ENCODE results near the gene CLSTN3. TPM values are rescaled to one million over a fixed set of nuclear protein-coding genes. Genes with fewer than 3 reads are reported as not detected.

CLSTN3 gene
- total and polyA plus RNA-seq, 2 of the 13 experiments (the other 11 are each of a cell fraction or from before 2014, with no cell fraction given) = 26.2 to 94.1 TPM

DNA sequence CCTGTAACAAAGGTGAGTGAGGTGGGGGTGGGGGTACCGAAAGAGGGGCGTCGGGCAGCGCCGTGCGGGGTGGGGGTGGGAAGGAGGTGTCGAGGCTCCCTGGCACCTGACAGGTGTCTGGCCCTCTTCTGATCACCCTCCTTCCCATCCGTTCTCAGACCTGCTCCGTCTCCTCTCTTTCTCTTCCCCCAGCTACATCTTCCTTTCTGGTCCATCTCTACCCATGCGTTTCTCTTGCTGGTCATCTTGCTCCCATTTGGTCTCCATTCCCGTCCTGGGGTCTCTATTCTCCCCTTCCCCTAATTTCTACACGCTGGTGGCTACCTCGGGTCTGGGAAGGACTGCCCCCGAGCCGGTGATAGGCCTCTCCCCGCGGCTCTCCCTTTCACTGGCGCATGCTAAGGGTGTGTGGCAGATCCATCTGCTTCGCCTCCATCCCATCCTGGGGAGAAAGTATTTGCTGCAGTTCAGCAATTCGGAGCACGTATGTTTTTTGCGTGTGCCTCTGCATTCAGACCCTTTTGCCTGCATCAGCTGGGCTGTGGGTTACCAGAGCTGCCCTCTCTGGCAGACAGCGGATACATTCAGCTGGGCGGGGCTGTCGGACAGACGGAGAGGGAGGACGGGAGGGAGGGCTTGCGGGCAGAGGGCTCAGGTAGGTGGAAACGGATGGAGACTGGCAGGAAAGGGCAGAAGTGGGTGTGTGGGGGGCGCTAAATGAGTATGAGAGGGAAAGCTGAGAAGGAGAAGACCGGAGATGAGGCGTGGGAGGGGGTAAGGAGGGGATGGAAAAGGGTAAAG, 730 bp downstream of the CLSTN3 start (continued):
- TF ChIP-seq, protein P1, sequence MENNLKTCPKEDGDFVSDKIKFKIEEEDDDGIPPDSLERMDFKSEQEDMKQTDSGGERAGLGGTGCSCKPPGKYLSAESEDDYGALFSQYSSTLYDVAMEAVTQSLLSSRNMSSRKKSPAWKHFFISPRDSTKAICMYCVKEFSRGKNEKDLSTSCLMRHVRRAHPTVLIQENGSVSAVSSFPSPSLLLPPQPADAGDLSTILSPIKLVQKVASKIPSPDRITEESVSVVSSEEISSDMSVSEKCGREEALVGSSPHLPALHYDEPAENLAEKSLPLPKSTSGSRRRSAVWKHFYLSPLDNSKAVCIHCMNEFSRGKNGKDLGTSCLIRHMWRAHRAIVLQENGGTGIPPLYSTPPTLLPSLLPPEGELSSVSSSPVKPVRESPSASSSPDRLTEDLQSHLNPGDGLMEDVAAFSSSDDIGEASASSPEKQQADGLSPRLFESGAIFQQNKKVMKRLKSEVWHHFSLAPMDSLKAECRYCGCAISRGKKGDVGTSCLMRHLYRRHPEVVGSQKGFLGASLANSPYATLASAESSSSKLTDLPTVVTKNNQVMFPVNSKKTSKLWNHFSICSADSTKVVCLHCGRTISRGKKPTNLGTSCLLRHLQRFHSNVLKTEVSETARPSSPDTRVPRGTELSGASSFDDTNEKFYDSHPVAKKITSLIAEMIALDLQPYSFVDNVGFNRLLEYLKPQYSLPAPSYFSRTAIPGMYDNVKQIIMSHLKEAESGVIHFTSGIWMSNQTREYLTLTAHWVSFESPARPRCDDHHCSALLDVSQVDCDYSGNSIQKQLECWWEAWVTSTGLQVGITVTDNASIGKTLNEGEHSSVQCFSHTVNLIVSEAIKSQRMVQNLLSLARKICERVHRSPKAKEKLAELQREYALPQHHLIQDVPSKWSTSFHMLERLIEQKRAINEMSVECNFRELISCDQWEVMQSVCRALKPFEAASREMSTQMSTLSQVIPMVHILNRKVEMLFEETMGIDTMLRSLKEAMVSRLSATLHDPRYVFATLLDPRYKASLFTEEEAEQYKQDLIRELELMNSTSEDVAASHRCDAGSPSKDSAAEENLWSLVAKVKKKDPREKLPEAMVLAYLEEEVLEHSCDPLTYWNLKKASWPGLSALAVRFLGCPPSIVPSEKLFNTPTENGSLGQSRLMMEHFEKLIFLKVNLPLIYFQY (CRISPR knock-in tag; IDR thresholded peaks at IDR 0.05; ENCODE audit: borderline replicate concordance) = no peak
- TF ChIP-seq SATB2 (CRISPR knock-in tag; IDR thresholded peaks at IDR 0.05) (no peak), GATA4 (IDR thresholded peaks at IDR 0.05; ENCODE audit: borderline replicate concordance, low read depth) (no peak), POLR2G (IDR thresholded peaks at IDR 0.05; ENCODE audit: low read depth, low read length) (no peak), BHLHE40 (IDR thresholded peaks at IDR 0.05; ENCODE audit: low read length) (no peak), PCBP1 (IDR thresholded peaks at IDR 0.05; ENCODE audit: borderline replicate concordance, low read depth, low read length) (0 out of 2 replicates have a peak, but pooled peaks have one; percentile 45), ZMYM4 (CRISPR knock-in tag; IDR thresholded peaks at IDR 0.05) (no peak), KLF12 (CRISPR knock-in tag; IDR thresholded peaks at IDR 0.05; ENCODE audit: borderline replicate concordance) (no peak), PRDM15 (CRISPR knock-in tag; IDR thresholded peaks at IDR 0.05) (peak; percentile 25; the same call in 1 of the 2 replicates), SIN3A (IDR thresholded peaks at IDR 0.05; ENCODE audit: borderline replicate concordance, low read depth, low read length) (peak; percentile 50; the same call in 1 of the 2 replicates), ARID2 (CRISPR knock-in tag; IDR thresholded peaks at IDR 0.05; ENCODE audit: borderline replicate concordance) (no peak), TCF7L2 (IDR thresholded peaks at IDR 0.05; ENCODE audit: low read depth, low read length) (no peak), DMTF1 (CRISPR knock-in tag; IDR thresholded peaks at IDR 0.05) (no peak)
- TF ChIP-seq, protein P2, sequence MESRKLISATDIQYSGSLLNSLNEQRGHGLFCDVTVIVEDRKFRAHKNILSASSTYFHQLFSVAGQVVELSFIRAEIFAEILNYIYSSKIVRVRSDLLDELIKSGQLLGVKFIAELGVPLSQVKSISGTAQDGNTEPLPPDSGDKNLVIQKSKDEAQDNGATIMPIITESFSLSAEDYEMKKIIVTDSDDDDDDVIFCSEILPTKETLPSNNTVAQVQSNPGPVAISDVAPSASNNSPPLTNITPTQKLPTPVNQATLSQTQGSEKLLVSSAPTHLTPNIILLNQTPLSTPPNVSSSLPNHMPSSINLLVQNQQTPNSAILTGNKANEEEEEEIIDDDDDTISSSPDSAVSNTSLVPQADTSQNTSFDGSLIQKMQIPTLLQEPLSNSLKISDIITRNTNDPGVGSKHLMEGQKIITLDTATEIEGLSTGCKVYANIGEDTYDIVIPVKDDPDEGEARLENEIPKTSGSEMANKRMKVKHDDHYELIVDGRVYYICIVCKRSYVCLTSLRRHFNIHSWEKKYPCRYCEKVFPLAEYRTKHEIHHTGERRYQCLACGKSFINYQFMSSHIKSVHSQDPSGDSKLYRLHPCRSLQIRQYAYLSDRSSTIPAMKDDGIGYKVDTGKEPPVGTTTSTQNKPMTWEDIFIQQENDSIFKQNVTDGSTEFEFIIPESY (CRISPR knock-in tag; IDR thresholded peaks at IDR 0.05) = no peak
- TF ChIP-seq, protein P3, sequence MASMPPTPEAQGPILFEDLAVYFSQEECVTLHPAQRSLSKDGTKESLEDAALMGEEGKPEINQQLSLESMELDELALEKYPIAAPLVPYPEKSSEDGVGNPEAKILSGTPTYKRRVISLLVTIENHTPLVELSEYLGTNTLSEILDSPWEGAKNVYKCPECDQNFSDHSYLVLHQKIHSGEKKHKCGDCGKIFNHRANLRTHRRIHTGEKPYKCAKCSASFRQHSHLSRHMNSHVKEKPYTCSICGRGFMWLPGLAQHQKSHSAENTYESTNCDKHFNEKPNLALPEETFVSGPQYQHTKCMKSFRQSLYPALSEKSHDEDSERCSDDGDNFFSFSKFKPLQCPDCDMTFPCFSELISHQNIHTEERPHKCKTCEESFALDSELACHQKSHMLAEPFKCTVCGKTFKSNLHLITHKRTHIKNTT (CRISPR knock-in tag; IDR thresholded peaks at IDR 0.05) = no peak

Data from HepG2 (cell line).